AG09309 (cell line): ENCODE results near the gene PADI4.

Experiments
- DNase-seq: peaks from one replicate; pipeline ENCODE4 v3.0.0-alpha.2; 2010; ENCODE audit warnings: low read depth
- H3K4me3 ChIP-seq: 2 replicates; pipeline ENCODE4 v1.5.1; 2011; ENCODE audit warnings: mild to moderate bottlenecking, low read depth, low read length, moderate library complexity; ENCODE audit not compliant: control insufficient read depth
- TF ChIP-seq, protein P1 (sequence below): IDR thresholded peaks from 2 replicates; pipeline ENCODE4 v1.5.1; 2011; ENCODE audit warnings: mild to moderate bottlenecking, low read depth, low read length, inconsistent platforms; ENCODE audit not compliant: insufficient read depth, control insufficient read depth; ENCODE audit errors: missing control alignments

PADI4 gene

DNA sequence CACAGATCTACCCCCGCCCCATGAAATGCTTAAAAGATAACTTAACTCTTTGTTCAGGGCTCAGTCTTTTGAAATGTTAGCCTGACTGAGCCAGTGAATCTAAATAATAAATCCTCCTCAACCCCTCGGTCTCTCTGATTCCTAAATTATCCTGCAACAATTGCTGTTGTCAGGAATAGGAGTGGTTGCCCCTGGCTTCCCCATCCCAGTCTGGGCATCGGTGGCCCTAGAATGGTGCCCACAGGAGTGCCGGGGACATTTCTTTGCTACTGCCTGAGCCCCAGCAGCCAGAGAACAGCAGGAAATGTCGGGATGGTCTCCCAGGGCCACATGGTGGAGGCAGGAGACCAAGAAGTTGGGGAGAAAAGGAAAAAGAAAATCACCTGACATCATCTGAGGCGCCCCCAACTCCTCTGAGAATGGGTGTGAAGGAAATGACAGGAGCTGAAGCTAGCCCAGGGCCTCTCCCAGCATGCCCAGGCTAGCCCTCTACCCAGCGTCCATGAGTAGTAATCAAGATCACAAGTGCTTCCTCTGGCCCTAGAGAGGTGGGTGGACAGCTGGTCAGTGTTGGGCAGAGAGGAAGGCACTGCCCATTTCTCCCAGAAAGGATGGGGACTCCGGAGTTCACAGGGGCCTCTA, 1.6 kb downstream of the PADI4 start:
- DNase-seq = no peak
- TF ChIP-seq, protein P1, sequence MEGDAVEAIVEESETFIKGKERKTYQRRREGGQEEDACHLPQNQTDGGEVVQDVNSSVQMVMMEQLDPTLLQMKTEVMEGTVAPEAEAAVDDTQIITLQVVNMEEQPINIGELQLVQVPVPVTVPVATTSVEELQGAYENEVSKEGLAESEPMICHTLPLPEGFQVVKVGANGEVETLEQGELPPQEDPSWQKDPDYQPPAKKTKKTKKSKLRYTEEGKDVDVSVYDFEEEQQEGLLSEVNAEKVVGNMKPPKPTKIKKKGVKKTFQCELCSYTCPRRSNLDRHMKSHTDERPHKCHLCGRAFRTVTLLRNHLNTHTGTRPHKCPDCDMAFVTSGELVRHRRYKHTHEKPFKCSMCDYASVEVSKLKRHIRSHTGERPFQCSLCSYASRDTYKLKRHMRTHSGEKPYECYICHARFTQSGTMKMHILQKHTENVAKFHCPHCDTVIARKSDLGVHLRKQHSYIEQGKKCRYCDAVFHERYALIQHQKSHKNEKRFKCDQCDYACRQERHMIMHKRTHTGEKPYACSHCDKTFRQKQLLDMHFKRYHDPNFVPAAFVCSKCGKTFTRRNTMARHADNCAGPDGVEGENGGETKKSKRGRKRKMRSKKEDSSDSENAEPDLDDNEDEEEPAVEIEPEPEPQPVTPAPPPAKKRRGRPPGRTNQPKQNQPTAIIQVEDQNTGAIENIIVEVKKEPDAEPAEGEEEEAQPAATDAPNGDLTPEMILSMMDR = no peak

DNA sequence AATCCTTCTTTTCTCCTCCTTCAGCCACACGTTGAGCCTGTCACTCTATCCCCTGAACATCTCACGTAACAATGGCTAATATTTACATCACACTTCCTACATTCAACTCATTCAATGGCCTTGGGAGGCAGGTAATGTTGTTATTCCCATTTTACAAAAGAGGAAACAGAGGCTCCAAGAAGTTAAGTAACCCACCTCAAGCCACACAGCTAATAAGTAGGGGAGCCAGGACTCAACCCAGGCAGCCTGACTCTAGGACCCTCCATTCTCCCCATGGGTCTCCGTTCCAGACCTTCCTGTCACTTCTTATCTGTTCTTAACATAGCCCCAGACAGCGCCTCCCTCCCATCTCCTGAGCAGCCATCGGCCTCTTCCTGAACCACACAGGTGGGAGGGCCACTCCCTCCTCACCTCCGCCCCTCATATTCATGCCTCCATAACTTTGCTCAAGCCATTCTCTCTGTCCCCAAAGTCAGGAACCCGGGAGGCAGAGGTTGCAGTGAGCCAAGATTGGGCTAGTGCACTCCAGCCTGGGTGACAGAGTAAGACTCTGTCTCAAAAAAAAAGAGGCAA, 2.2 kb downstream of the PADI4 start:
- H3K4me3 ChIP-seq = no peak overlapping the region
- DNase-seq = no peak
- TF ChIP-seq, protein P1 = no peak

More for the DNA sequence above, 1.6 kb downstream of the PADI4 start:
- H3K4me3 ChIP-seq = no peak overlapping the region

DNA sequence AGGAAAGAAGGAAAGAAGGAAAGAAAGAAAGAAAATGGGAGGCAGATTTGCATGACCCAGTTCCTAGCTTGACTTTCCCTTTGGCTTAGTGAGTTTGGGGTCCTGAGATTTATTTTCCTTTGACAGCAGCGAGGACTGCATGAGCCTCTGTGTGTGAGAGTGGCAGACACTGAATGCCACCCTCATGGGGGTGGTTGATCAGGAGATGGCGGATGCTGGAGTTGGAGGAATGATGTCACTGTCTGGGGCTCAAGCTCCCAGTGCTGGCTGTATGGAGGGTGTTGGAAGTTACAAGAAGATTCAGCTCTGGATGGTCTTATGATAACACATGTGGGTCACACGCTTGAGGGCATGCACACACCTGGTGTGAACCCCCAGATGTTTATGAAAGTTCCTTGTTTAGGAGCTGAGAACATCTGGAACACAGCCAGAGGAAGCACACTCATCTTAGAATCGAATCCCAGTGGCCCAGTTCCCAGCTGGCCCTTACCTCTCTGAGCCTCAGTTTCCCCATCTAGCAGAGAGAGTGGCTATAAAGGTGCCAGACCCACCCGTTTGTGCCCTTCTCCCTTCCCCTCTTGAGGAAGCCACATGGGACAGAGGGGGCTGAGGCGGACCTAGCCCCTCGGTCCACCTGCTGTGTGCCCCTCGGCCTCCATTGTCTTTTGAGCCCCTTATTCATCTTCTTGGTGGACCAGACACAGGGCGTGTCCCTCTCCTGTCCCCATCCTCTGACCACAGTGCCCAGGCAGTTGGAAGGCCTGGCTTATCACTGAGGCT, 5.7 kb downstream of the PADI4 start:
- no peak overlapping the region for H3K4me3 ChIP-seq
- TF ChIP-seq, protein P1 = no peak
- DNase-seq = no peak

DNA sequence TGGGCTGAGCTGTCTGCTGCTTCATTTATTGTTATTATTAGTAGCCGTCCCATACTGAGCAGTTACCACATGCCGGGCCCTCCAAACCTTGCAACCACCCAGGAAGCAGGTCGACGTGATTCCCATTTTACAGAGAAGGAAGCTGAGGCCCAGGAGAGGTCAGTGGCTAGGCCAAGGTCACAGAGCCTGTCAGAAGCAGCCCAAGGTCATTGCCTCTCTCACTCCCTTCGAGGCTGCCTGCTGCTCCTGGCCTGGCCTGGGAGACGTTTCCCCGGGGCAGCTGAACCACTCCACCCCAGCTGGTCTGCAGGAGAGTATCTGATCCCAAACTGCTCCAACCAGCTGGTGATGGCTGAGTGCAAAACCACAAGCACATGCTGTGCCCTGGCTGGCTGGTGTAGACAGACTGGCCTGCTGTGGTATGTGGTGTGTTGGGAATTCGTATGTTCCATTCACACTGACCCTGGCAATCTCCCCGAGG, 6.5 kb downstream of the PADI4 start:
- DNase-seq = no peak
- TF ChIP-seq, protein P1 = no peak
- no peak overlapping the region for H3K4me3 ChIP-seq

DNA sequence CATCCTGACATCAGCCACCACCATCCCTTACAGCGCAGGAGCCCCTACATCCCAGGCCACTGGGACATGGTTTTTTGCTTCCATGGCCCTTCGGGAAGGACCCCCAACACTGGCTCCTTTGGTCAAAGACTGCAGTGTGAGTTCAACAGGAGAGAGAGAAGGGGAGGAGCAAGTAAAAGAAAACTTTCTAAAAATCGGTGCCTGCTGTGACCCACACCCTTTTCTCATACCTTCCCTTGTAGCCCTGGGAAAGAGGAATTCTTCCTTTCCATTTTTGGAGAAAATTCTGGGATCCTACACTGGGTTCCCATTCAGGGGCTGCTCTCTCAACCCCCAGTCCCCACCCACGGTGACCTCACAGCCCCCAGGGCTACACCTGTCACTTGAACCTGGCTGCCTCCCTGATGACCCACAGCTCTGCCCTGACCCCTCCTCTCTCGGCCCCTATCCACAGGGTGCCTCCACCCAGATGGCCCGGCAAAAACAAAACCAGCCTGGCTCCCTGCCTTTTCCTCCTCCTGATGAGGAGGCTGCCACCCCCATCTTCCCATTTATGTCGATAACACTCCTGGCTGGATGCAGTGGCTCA, 7.6 kb downstream of the PADI4 start:
- TF ChIP-seq, protein P1 = no peak
- no peak for DNase-seq
- H3K4me3 ChIP-seq = no peak overlapping the region

DNA sequence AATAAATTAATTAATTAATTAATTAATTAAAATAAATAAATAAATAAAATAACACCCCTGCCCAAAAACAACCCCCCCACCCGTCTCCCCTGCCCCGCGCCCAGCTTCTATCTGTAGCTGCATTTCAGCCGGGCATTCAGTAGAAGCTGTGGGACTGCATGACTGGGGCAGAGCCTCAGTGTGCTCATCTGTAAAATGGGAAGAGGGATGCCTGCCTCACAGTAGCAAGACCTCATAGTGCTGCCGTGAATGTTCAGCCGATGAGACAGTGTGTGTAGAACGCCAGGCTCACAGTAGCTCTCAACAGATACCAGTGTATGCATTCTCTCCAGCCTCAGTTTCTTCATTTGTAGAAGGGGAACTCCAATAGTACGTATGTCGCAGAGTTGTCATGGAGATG, 8.7 kb downstream of the PADI4 start:
- no peak for DNase-seq
- TF ChIP-seq, protein P1 = no peak
- H3K4me3 ChIP-seq = no peak overlapping the region
